PC-9 (cell line): ENCODE results near the gene HPD. TPM values are rescaled to one million over a fixed set of nuclear protein-coding genes. Genes with fewer than 3 reads are reported as not detected.

ENCODE experiments used
- BruUV-seq: library from RNA; stranded (reverse); fragments of 400-500 nt; replicated peaks from 2 replicates; lab custom pipeline; 2021; lab: Mats Ljungman, UMichigan
- CTCF ChIA-PET: fragments of 300-600 bp; sonication (Branson Sonifier 250); formaldehyde crosslinking; loops from one replicate; lab custom pipeline; 2022; ENCODE audit warnings: antibody characterized with exemption; lab: Charles Lee
- POLR2A ChIA-PET: fragments of 300-600 bp; sonication (Branson Sonifier 250); formaldehyde crosslinking; loops from one replicate; lab custom pipeline; 2022; ENCODE audit warnings: antibody characterized with exemption; ENCODE audit not compliant: unreplicated experiment; lab: Charles Lee
- DNase-seq, 2 experiments: peaks; one replicate each; pipeline versions ENCODE4 v3.0.0 to v3.0.0-alpha.2; 2015 to 2022; ENCODE audit warnings: mixed read lengths in 1 of 2
- H2AFZ ChIP-seq: fragments of 200-600 bp; sonication (generic); 2 replicates; pipeline ENCODE4 v1.8.1; 2017; ENCODE audit warnings: antibody characterized with exemption
- H3F3A ChIP-seq: fragments of 200-600 bp; sonication (generic); 2 replicates; pipeline ENCODE4 v1.8.1; 2017; ENCODE audit warnings: antibody characterized with exemption, mild to moderate bottlenecking, low read depth; ENCODE audit not compliant: insufficient read depth
- H3K27ac ChIP-seq: fragments of 200-600 bp; sonication (generic); 2 replicates; pipeline ENCODE4 v1.6.1; 2016; ENCODE audit warnings: mixed run types
- H3K27me3 ChIP-seq: fragments of 200-600 bp; sonication (generic); 2 replicates; pipeline ENCODE4 v1.6.1; 2016; ENCODE audit warnings: low read depth, mixed run types; ENCODE audit not compliant: insufficient read depth
- H3K36me3 ChIP-seq: fragments of 200-600 bp; sonication (generic); 2 replicates; pipeline ENCODE4 v1.6.1; 2016; ENCODE audit warnings: low read depth, mixed run types
- H3K4me1 ChIP-seq: fragments of 200-600 bp; sonication (generic); replicated peaks from 2 replicates; pipeline ENCODE4 v1.6.1; 2016; ENCODE audit warnings: mixed run types; ENCODE audit not compliant: insufficient read depth
- H3K4me2 ChIP-seq: fragments of 200-600 bp; sonication (generic); 2 replicates; pipeline ENCODE4 v1.6.1; 2017; ENCODE audit warnings: mixed run types
- H3K4me3 ChIP-seq: fragments of 200-600 bp; sonication (generic); 2 replicates; pipeline ENCODE4 v1.6.1; 2016; ENCODE audit warnings: mixed run types
- H3K79me2 ChIP-seq: fragments of 200-600 bp; sonication (generic); 2 replicates; pipeline ENCODE4 v1.6.1; 2017; ENCODE audit warnings: low read depth, mixed run types
- H3K9me2 ChIP-seq: fragments of 200-600 bp; sonication (generic); 2 replicates; pipeline ENCODE4 v1.8.1; 2017; ENCODE audit warnings: mild to moderate bottlenecking; ENCODE audit not compliant: insufficient read depth
- H3K9me3 ChIP-seq: fragments of 200-600 bp; sonication (generic); 2 replicates; pipeline ENCODE4 v1.8.1; 2016; ENCODE audit warnings: low read depth; ENCODE audit not compliant: insufficient read depth
- H4K20me1 ChIP-seq: fragments of 200-600 bp; sonication (generic); 2 replicates; pipeline ENCODE4 v1.8.1; 2017; ENCODE audit not compliant: insufficient read depth
- CTCF ChIP-seq: fragments of 200-600 bp; sonication (generic); conservative IDR thresholded peaks from 2 replicates; pipeline ENCODE4 v1.6.1; 2017; ENCODE audit warnings: mixed run types, antibody characterized with exemption, mild to moderate bottlenecking, moderate library complexity
- EZH2 ChIP-seq: fragments of 200-600 bp; sonication (generic); IDR thresholded peaks from 2 replicates; pipeline ENCODE4 v1.8.0; 2017; ENCODE audit warnings: antibody characterized with exemption, low read depth
- intact Hi-C: fragments of 100-400 bp; cut with micrococcal nuclease; formaldehyde crosslinking; loops from one replicate; pipeline ENCODE4 v1.10.0; 2022; ENCODE audit not compliant: unreplicated experiment
- total RNA-seq: library from RNA; stranded (reverse); gene quantifications from 2 replicates; pipeline ENCODE4 v1.2.3, GENCODE V29; 2021

HPD gene
- total RNA-seq, 1 experiment from 2014 or later = 0.92 TPM

GRCh38 chr12:121816925-121817647 lies 41.6 kb downstream of the HPD start:
- Histone ChIP-seq H3K9me3 (no peaks in the 10 kb centered on the region), H3F3A (no peaks in the 10 kb centered on the region; the same call in 1 of the 2 replicates), H2AFZ (no peak overlapping the region), H3K36me3 (peaks cover 14% of the 10 kb centered on the region; the same call in 1 of the 2 replicates), H3K4me1 (no peaks in the 10 kb centered on the region), H3K27me3 (no peaks in the 10 kb centered on the region), H3K4me2 (no peak overlapping the region), H3K9me2 (no peaks in the 10 kb centered on the region), H3K4me3 (no peak overlapping the region), H3K27ac (no peak overlapping the region), H4K20me1 (peaks cover 28% of the 10 kb centered on the region), H3K79me2 (peaks cover 19% of the 10 kb centered on the region)
- no peak for TF ChIP-seq EZH2
- TF ChIP-seq CTCF = no peak
- no TSS peak for BruUV-seq
- POLR2A ChIA-PET = interaction anchor here (0.7 kb wide), 1 partner anchor 11 kb away, joined by 3 read pairs; no protein-coding TSS in a partner anchor
- DNase-seq = no peak
- CTCF ChIA-PET = no interaction called here
- intact Hi-C loops = no loop called here

- no peak overlapping the region for H3K4me3 ChIP-seq
- H3K4me2 ChIP-seq = no peak overlapping the region
- ChIA-PET POLR2A (no interaction called here), CTCF (interaction anchor here (0.9 kb wide), 1 partner anchor 23 kb away, joined by 3 read pairs; no protein-coding TSS in a partner anchor)
- peaks cover 33% of the 10 kb centered on the region for H3K79me2 ChIP-seq
- TF ChIP-seq CTCF (no peak), EZH2 (no peak)
- H3K27me3 ChIP-seq = no peaks in the 10 kb centered on the region
- H3K9me3 ChIP-seq = no peaks in the 10 kb centered on the region
- H3K27ac ChIP-seq = no peak overlapping the region
- H3K4me1 ChIP-seq = peaks cover 10% of the 10 kb centered on the region
- H3F3A ChIP-seq = peaks cover 13% of the 10 kb centered on the region; the same call in 1 of the 2 replicates
- H4K20me1 ChIP-seq = peaks cover 35% of the 10 kb centered on the region
- no TSS peak for BruUV-seq
- intact Hi-C loops = no loop called here
- H3K36me3 ChIP-seq = peaks cover 14% of the 10 kb centered on the region; the same call in 1 of the 2 replicates
- no peak for DNase-seq
- no peak overlapping the region for H2AFZ ChIP-seq
- H3K9me2 ChIP-seq = no peaks in the 10 kb centered on the region
These were observed 43.4 kb downstream of the HPD start for GRCh38 chr12:121815263-121815662.

GRCh38 chr12:121814429-121815119 lies 44.1 kb downstream of the HPD start:
- no peak overlapping the region for H3K27ac ChIP-seq
- H3K9me3 ChIP-seq = no peaks in the 10 kb centered on the region
- peaks cover 13% of the 10 kb centered on the region; the same call in 1 of the 2 replicates for H3F3A ChIP-seq
- peaks cover 33% of the 10 kb centered on the region for H3K79me2 ChIP-seq
- H3K36me3 ChIP-seq = 0 out of 2 replicates have a peak, but pooled peaks cover 11% of the 10 kb centered on the region
- DNase-seq = no peak
- ChIA-PET CTCF (interaction anchor here (0.9 kb wide), 1 partner anchor 23 kb away, joined by 3 read pairs; no protein-coding TSS in a partner anchor), POLR2A (no interaction called here)
- no TSS peak for BruUV-seq
- H2AFZ ChIP-seq = no peak overlapping the region
- intact Hi-C loops = no loop called here
- H3K4me1 ChIP-seq = peaks cover 10% of the 10 kb centered on the region
- no peak overlapping the region for H3K4me3 ChIP-seq
- no peaks in the 10 kb centered on the region for H3K27me3 ChIP-seq
- H3K4me2 ChIP-seq = no peak overlapping the region
- H3K9me2 ChIP-seq = no peaks in the 10 kb centered on the region
- peaks cover 35% of the 10 kb centered on the region for H4K20me1 ChIP-seq
- TF ChIP-seq CTCF = no peak
- TF ChIP-seq EZH2 = no peak
